Activated naive CD4-positive, alpha-beta T cell treated with Interleukin-2 at 50 U/mL for 16 hours (primary cell): Measurements from ENCODE around the gene TSPAN11.

ENCODE experiments used
- DNase-seq: peaks from one replicate; pipeline ENCODE4 v3.0.0-alpha.2; 2020

Gene TSPAN11

DNA sequence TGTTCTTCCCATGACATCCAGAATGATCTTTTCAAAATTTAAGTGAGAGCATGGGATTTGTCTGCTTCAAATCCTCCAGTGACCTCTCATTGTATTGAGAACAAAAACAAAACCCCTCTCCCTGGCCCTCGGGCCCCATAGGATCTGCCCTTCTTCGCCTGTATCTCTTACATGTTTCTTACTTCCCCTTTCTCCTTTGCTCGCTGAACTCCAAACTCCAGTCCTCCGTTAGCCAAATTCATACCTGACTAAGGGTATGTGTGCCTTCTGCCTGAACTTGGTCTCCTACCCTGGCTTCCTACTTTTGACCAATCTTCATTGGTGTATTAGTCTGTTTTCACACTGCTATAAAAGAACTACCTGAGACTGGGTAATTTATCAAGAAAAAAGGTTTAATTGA is 13.2 kb upstream of the TSPAN11 start:
- no peak for DNase-seq

DNA sequence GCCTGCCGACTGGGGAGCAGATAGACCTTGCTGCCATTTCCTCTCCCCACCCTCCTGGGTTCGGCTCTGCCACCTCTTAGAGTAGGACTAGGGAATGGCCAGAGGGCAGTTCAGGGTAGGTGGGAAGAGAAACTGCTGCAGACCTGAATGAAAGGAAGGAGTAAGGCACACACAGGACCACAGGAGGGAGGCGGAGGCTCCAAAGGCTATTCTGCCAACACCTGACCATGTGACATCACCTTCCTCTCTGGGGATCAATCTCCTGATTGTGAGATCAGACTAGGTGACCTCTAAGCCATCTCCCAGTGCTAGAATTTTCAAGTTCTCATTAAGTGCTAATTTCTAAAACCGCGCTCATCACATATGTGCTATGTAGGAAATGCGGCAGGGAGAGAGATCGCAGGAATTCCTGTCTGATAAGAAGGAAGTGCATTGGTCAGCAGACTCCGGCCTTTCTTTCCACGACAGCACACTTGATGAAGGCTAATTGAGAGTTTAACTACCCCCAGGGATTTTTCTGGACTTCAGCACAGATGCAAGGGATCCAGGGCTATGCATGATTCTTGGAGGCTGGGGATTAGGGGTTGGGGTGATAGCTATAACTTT is 11.5 kb upstream of the TSPAN11 start:
- no peak for DNase-seq

- no peak for DNase-seq
Measured at GRCh38 chr12:30923057-30923456, 3.5 kb upstream of the TSPAN11 start.

DNA sequence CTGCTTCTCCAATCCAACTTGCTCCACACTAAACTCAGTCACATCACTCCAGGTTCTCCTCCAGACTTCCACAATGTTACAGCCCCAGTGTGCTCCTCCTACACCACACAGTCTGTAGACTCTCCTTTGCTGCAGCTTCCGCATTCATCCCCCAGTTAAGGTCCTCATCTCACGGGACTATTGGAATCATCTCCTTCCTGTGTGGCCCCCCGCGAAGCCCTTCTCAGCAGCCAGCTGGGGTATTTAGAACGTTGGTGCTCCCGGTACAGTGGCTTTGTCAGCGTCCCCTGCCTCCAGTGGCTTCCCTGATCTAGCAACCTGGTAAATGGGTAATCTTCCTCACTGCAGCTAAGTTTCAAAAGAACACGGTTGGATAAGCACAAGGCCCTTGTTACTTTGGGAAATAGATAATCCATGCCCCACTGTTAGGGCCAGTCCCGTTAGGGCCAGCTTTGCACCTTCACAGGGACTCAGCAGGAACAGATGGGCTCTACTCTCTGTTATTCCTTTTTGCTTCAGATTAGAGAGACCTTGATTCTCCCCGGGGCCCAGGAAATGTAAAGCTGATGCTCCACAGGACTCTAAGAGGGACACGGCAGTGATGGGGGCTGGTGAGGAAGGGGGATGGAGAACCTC is 823 bp upstream of the TSPAN11 start:
- no peak for DNase-seq

DNA sequence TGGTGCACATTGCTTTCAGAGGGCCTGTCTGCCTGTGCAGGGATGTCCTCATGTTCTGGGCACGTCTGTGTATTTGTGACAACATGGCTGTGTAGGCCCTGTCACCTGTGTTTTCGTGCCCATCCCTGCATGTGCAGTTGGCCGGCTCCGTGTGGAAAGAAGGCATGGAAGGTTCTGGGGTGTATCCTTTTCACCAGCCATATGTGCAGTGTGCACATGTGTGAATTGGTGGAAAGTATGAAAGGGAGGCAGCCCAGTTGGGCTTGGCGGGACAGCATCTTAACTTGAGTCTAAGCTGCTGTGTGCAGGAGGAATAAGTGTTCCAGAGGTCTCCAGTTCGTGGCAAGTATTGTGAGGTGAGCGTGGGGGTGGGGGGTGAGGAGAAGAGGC is 669 bp downstream of the TSPAN11 start:
- DNase-seq = no peak

- no peak for DNase-seq
Measured at GRCh38 chr12:30928356-30929244, 2.1 kb downstream of the TSPAN11 start.

- DNase-seq = no peak
Measured at GRCh38 chr12:30930238-30930637, 3.7 kb downstream of the TSPAN11 start.

- DNase-seq = no peak
Measured at GRCh38 chr12:30930641-30931040, 4.1 kb downstream of the TSPAN11 start.

- DNase-seq = no peak
Measured at GRCh38 chr12:30932881-30933280, 6.3 kb downstream of the TSPAN11 start.

- no peak for DNase-seq
Measured at GRCh38 chr12:30934811-30935210, 8.3 kb downstream of the TSPAN11 start.

DNA sequence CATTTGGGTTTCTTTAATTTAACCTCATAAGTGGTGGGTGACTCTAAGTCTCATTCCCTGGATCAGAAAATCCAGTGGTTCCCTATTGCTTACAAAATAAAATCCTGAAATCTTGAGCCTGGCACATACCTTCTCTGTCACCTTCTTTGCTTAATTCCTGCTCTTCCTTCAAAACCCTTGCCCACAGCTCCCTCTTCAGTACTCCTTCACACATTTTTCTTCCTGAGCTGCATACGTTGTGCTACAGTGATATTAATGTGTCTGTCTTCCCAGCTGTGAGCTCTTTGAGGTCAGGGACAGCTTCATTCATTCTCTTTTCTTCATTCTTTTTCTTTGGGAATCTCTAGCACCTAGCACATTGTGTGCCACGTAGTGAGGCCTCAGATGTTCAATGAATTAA is 9.5 kb downstream of the TSPAN11 start:
- no peak for DNase-seq

DNA sequence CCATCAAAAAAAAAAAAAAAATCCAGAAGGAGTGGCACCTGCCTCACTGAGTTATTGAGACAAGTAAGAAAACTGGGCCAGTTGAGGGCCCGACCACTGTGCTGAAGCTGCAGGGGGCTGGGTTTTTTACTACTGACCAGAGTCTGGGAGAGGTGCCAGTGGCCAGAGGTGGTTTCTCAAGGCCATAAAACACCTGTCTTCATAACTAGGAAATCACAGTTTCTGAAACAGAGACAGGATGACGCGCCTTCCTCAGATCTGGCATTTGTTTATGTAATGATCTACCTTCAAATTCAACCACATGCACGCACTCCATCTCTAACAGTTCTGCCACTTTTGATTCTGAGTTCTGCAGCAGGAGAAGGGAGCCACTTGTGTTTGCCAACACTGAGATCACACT is 12.7 kb downstream of the TSPAN11 start:
- no peak for DNase-seq

DNA sequence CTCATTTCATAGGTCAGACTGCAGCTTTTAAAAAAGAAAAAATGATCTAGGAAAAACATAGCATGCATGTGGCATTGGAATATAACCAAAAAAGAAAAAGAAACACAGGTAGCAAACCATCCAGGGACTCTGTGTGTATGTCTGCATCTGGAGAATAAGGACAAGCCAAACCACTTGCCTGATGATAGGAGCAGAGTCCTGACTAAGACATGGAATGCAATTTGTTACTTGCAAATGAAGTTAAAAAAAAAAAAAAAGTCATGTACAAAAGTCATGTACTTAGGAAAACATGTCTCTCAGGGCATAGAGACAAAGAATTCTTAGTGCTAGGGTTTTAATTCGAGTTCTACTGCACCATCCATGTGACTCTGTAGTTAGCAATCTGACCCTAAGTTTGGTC is 15.9 kb downstream of the TSPAN11 start:
- no peak for DNase-seq

GRCh38 chr12:30942936-30943335 is 16.4 kb downstream of the TSPAN11 start:
- no peak for DNase-seq

DNA sequence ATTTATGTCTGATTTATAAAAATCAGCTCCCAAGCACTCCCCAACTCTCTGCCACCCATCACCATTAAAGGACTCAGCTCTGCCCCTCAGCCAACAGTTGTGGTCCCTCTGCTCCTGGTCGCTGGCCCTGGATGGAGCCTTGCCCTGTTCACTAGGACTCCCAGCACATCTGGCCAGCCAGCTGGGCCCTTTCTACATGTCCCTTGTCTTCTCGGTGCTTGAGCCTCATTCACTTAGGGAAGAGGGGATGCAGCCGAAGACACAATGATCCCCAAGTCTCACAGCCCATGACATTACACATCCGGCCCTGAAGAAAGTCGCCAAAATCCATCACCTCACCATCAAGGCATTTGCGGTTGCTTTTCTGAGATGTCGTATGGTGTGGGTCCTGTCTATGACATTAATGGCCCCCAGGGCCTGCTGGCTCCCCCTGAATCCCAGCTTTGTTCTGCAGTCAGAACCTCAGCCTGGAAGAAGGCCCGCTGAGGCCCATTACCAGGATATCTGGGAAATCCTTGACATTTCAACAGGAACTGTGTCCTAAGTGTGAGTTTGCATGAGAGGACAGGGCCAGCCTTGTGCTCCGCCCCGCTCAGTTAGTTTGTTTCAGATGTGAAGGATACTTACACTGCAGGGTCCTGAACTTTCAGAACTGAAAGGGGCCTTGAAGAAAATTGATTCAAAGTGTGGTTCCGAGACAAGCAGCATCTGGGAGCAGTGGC is 19.1 kb downstream of the TSPAN11 start:
- no peak for DNase-seq

DNA sequence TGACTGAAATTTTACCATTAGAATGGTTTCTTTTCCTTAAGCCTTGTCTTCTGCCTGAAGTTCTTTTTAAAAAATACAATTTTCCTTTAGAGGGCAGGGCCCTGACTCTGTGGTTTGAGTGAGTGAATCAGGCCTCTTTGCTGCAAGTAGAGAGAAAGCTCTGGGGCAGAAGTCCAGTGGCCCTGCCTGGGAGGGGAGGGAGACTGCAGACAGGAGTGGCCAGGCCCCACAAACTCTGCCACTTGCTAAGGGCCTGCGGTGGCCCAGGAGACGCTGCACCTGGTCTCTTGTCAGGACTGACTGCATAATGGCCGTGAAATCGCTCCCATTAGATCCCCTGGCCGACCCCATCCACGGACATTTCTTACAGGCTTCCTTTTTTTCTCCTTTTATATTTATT is 25.5 kb downstream of the TSPAN11 start:
- no peak for DNase-seq

- DNase-seq = no peak
Measured at GRCh38 chr12:30953257-30953656, 26.7 kb downstream of the TSPAN11 start.

GRCh38 chr12:30953951-30954751 is 27.6 kb downstream of the TSPAN11 start:
- no peak for DNase-seq

GRCh38 chr12:30955214-30955613 is 28.7 kb downstream of the TSPAN11 start:
- no peak for DNase-seq

GRCh38 chr12:30959110-30959710 is 32.7 kb downstream of the TSPAN11 start:
- no peak for DNase-seq

DNA sequence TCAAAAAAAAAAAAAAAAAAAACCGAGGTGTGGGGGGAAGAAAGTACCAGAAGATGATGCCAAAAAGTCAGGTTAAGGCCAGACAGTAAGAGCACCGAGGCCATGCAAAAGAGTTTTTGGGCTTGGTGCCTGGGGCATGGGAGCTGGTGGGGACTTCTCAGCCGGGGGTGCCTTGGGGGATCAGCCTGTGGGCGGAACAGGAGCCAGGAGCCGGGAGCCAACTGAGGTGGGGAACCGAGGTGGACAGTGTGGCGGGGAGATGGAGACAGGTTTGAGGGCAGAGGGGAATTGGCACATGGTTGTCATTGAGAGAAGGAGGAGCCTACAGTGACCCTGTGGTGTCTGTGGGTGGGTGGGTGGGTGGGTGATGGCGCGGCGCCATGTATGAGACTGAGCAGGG is 33.2 kb downstream of the TSPAN11 start:
- DNase-seq = no peak

DNA sequence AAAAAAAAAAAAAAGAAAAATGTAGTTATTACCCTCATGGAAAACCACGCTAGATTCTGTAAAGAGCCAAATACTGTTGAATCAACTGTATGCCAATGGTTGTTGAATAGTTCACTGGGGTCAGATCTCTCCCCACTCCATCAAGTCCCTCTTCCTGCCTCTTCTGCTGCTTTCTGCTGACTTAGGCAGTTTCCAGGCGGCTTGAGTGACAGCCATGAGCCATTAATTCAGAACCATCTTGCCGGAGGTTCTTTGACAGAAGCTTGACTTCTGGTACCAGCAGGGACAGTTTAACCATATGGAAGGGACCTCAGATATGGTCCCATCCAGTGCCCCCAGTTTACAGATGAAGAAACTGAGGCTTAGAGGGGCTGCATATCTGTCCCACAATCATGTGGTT is 34.5 kb downstream of the TSPAN11 start:
- no peak for DNase-seq
